ENCODE data around the gene FRMD1.

Gene FRMD1

DNA sequence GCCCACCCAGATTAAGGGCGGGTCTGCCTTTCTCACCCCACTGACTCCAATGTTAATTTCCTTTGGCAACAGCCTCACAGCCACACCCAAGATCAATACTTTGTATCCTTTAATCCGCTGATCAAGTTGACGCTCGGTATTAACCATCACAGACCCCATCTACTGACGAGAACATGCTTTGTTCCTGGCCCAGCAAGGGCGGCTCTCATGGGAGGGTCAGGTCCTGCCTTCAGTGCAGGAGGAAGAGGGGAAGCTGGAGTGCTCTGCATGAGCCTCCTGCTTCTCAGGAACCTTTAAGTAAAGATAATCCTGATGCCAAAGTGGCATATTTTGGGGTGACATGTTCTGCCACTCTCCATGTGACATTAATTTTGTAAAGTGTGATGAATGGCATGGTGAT, 73.2 kb downstream of the FRMD1 start:
- no peak for DNase-seq (ENCODE audit: low read depth in 2 of 2)

DNA sequence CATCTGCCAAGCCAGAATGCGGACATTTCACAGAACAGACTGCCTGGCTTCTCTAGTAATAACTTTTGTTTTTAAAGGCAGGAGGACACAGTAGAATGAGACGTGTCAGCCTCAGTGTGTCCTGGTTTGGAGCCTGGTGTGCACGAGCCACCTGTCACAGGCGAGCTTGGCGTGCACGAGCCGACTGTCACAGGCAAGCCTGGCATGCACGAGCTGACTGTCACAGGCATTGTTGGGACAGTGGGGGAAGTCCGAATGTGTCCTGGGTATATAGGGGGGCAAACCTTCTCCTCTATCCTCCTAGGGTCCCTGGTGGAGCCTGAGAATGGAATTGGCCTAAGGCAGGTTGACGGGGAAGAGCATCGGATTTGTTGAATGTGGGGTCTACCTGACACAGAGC, 74.1 kb downstream of the FRMD1 start:
- DNase-seq (ENCODE audit: low read depth in 2 of 2): no peak

DNA sequence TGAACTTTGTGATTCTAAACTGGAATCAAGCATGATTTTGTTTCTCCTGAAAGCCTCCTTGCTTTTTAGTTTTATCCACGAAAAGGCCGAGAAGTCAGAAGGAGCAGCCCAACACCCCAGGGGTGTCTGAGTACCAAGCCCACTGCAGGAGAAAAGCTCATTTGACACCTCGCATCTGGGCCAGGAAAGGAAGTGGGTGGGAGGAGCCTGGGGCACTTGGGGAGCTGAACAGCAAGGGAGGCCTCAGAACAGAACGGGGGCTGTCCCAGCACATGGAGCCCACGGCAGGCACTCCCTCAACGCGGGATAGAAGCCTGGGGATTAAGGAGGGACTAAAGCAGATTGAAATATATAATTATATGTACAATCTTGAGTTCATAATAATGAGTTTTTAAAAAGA, 75.0 kb downstream of the FRMD1 start:
- no peak for DNase-seq (ENCODE audit: low read depth in 2 of 2)

All from stimulated activated CD4-positive, alpha-beta T cell treated with anti-CD3 and anti-CD28 coated beads, Interleukin-1b, Interleukin-23, amount 100 ng/mL, for 1 hour (primary cell).